A549 (cell line): ENCODE data around the gene ANKRD40CL.

Source experiments
- CHD2 ChIP-seq: fragments of 150-350 bp; IDR thresholded peaks from 2 replicates; pipeline ENCODE4 v1.6.1; 2014; ENCODE audit warnings: low read length; ENCODE audit not compliant: partially characterized antibody
- CTCF ChIP-seq: fragments of >200 bp; sonication (Bioruptor Twin); formaldehyde crosslinking; IDR thresholded peaks from 3 replicates; pipeline ENCODE4 v1.5.1; 2016
- JUNB ChIP-seq: fragments of >200 bp; sonication (Bioruptor Twin); formaldehyde crosslinking; IDR thresholded peaks from 2 replicates; pipeline ENCODE4 v1.6.1; 2016
- NR3C1 ChIP-seq: fragments of >200 bp; sonication (Bioruptor Twin); formaldehyde crosslinking; IDR thresholded peaks from 3 replicates; pipeline ENCODE4 v1.6.1; 2017
- PBX3 ChIP-seq: IDR thresholded peaks from 2 replicates; pipeline ENCODE4 v1.6.1; 2012
- POLR2A ChIP-seq: IDR thresholded peaks from 2 replicates; pipeline ENCODE4 v1.6.1; 2012; ENCODE audit warnings: mild to moderate bottlenecking, low read length
- REST ChIP-seq: fragments of 200-600 bp; sonication (generic); IDR thresholded peaks from 2 replicates; pipeline ENCODE4 v1.6.1; 2016; ENCODE audit warnings: antibody characterized with exemption, mild to moderate bottlenecking, moderate library complexity
- ZFP36 ChIP-seq: fragments of 450-650 bp; IDR thresholded peaks from 2 replicates; pipeline ENCODE4 v1.6.1; 2014; ENCODE audit warnings: borderline replicate concordance; ENCODE audit not compliant: partially characterized antibody

- TF ChIP-seq CTCF = no peak
- TF ChIP-seq POLR2A = no peak
- TF ChIP-seq JUNB = no peak
- no peak for TF ChIP-seq NR3C1
- no peak for TF ChIP-seq ZFP36
- no peak for TF ChIP-seq PBX3
- TF ChIP-seq REST = no peak
- no peak for TF ChIP-seq CHD2
These were observed 27.0 kb upstream of the ANKRD40CL start for GRCh38 chr17:50794361-50794760.
